HL-60 (cell line): Measurements from ENCODE around the gene HLA-DPA1.

Experiments
- CTCF ChIP-seq: IDR thresholded peaks from one replicate; pipeline ENCODE4 v1.5.1; 2011; ENCODE audit warnings: low read length, control low read depth, inconsistent platforms; ENCODE audit not compliant: insufficient read depth
- POLR2AphosphoS5 ChIP-seq: IDR thresholded peaks from 2 replicates; pipeline ENCODE4 v1.6.1; 2012; ENCODE audit warnings: low read depth
- REST ChIP-seq: IDR thresholded peaks from 2 replicates; pipeline ENCODE4 v1.6.1; 2012; ENCODE audit warnings: low read depth; ENCODE audit not compliant: insufficient replicate concordance
- SPI1 ChIP-seq: IDR thresholded peaks from 2 replicates; pipeline ENCODE4 v1.6.1; 2012; ENCODE audit warnings: low read depth, mild to moderate bottlenecking, borderline replicate concordance

GRCh38 chr6:33075568-33076405 lies 2.3 kb upstream of the HLA-DPA1 start, which contains the start of gene HLA-DPB1:
- TF ChIP-seq SPI1, result no peak
- TF ChIP-seq REST, result no peak
- no peak for TF ChIP-seq CTCF
- TF ChIP-seq POLR2AphosphoS5, result no peak
